ENCODE results near the gene IGSF5.

Gene IGSF5

GRCh38 chr21:39834543-39834942, 89.6 kb downstream of the IGSF5 start:
- no peak for DNase-seq

- no peak for DNase-seq
Measured at GRCh38 chr21:39837861-39838359, 92.9 kb downstream of the IGSF5 start.

GRCh38 chr21:39840373-39841097, 95.6 kb downstream of the IGSF5 start:
- no peak for DNase-seq

GRCh38 chr21:39842741-39843459, 97.9 kb downstream of the IGSF5 start:
- DNase-seq, result no peak

- DNase-seq, result no peak
Measured at GRCh38 chr21:39843483-39843882, 98.5 kb downstream of the IGSF5 start.

GRCh38 chr21:39843916-39844315, 98.9 kb downstream of the IGSF5 start:
- no peak for DNase-seq

GRCh38 chr21:39845571-39846130, 100.7 kb downstream of the IGSF5 start:
- no peak for DNase-seq

GRCh38 chr21:39847877-39848276, 102.9 kb downstream of the IGSF5 start:
- no peak for DNase-seq

- no peak for DNase-seq
Measured at GRCh38 chr21:39849014-39849655, 104.2 kb downstream of the IGSF5 start.

- no peak for DNase-seq
Measured at GRCh38 chr21:39850333-39850732, 105.3 kb downstream of the IGSF5 start.

GRCh38 chr21:39851002-39851618, 106.1 kb downstream of the IGSF5 start:
- DNase-seq, result no peak
